ENCODE data around the gene BTRC. TPM values are rescaled to one million over a fixed set of nuclear protein-coding genes. Genes with fewer than 3 reads are reported as not detected.
A peak's percentile ranks its signal among the peaks of the same experiment; 100 is the strongest.

BTRC gene
- total RNA-seq, 1 donor from 2014 or later = 24.3 TPM

- DNase-seq (ENCODE audit: low spot score) (no peak), ATAC-seq (no peak)
- intact Hi-C loops (cut with DNase I) = no loop called here
Observed at GRCh38 chr10:101559596-101560297, 205.8 kb downstream of the BTRC start.

GRCh38 chr10:101560298-101561067 lies 206.5 kb downstream of the BTRC start:
- no peak for DNase-seq (ENCODE audit: low spot score)

GRCh38 chr10:101561068-101561915 lies 207.3 kb downstream of the BTRC start:
- intact Hi-C loops (cut with DNase I) = no loop called here
- DNase-seq (ENCODE audit: low spot score) (no peak), ATAC-seq (no peak)

More at GRCh38 chr10:101560298-101561067, 206.5 kb downstream of the BTRC start:
- intact Hi-C loops (cut with DNase I) = no loop called here
- peak; percentile 28 for ATAC-seq

GRCh38 chr10:101562231-101562630 lies 208.3 kb downstream of the BTRC start:
- ATAC-seq = no peak
- intact Hi-C loops (cut with DNase I) = no loop called here
- DNase-seq (ENCODE audit: low spot score) = no peak

GRCh38 chr10:101563007-101563406 lies 209.0 kb downstream of the BTRC start:
- intact Hi-C loops (cut with DNase I) = no loop called here
- ATAC-seq (no peak), DNase-seq (ENCODE audit: low spot score) (no peak)

- DNase-seq (ENCODE audit: low spot score) = no peak
- intact Hi-C loops (cut with DNase I) = no loop called here
- no peak for ATAC-seq
Observed at GRCh38 chr10:101563497-101564040, 209.6 kb downstream of the BTRC start.

- DNase-seq (ENCODE audit: low spot score) (peak; percentile 44), ATAC-seq (no peak)
- intact Hi-C loops (cut with DNase I) = no loop called here
Observed at GRCh38 chr10:101564490-101564991, 210.6 kb downstream of the BTRC start.

GRCh38 chr10:101565370-101565900 lies 211.5 kb downstream of the BTRC start:
- intact Hi-C loops (cut with DNase I) = no loop called here
- DNase-seq (ENCODE audit: low spot score) = peak; percentile 7
- ATAC-seq = no peak

- intact Hi-C loops (cut with DNase I) = no loop called here
- DNase-seq (ENCODE audit: low spot score) = peak; percentile 53
- no peak for ATAC-seq
Observed at GRCh38 chr10:101565936-101566332, 212.0 kb downstream of the BTRC start.

- peak; percentile 48 for DNase-seq (ENCODE audit: low spot score)
- intact Hi-C loops (cut with DNase I) = no loop called here
- no peak for ATAC-seq
Observed at GRCh38 chr10:101566333-101567164, 212.6 kb downstream of the BTRC start.

GRCh38 chr10:101567165-101568006 lies 213.4 kb downstream of the BTRC start:
- intact Hi-C loops (cut with DNase I) = no loop called here
- DNase-seq (ENCODE audit: low spot score) (peak; percentile 46), ATAC-seq (no peak)

GRCh38 chr10:101568054-101568745 lies 214.2 kb downstream of the BTRC start:
- intact Hi-C loops (cut with DNase I) = no loop called here
- DNase-seq (ENCODE audit: low spot score) = peak; percentile 35
- no peak for ATAC-seq

GRCh38 chr10:101569323-101569621 lies 215.3 kb downstream of the BTRC start:
- DNase-seq (ENCODE audit: low spot score) (no peak), ATAC-seq (no peak)
- intact Hi-C loops (cut with DNase I) = no loop called here

- intact Hi-C loops (cut with DNase I) = loop anchor here (5.0 kb wide), 1 partner anchor 358 kb away; no protein-coding TSS in a partner anchor
- peak; percentile 91 for ATAC-seq
- DNase-seq (ENCODE audit: low spot score) = peak; percentile 90
Observed at GRCh38 chr10:101569622-101570427, 215.9 kb downstream of the BTRC start.

GRCh38 chr10:101570428-101571270 lies 216.7 kb downstream of the BTRC start:
- no peak for DNase-seq (ENCODE audit: low spot score)
- intact Hi-C loops (cut with DNase I) = loop anchor here (5.0 kb wide), 1 partner anchor 358 kb away; no protein-coding TSS in a partner anchor
- ATAC-seq = peak; percentile 41

All from sciatic nerve (tissue), 2 donors.